Gastroesophageal sphincter (tissue), 3 donors: ENCODE results near the gene SF3A2.

ENCODE experiments used
- POLR2A ChIP-seq, 2 donors: fragments of 450-650 bp; IDR thresholded peaks; one replicate each; pipeline ENCODE4 v1.6.1; 2017; ENCODE audit warnings: antibody characterized with exemption in 2 of 2, mild to moderate bottlenecking in 2 of 2, moderate library complexity in 1 of 2
- TF ChIP-seq, protein P1 (sequence below), 4 experiments: fragments of 200-600 bp in 2 of 4; fragments of 450-650 bp in 2 of 4; sonication (generic) in 1 of 4; IDR thresholded peaks; one replicate each; pipeline ENCODE4 v1.5.1; 2017 to 2019; ENCODE audit warnings: antibody characterized with exemption in 4 of 4, mild to moderate bottlenecking in 2 of 4, moderate library complexity in 2 of 4

GRCh38 chr19:2274185-2274711 is 37.6 kb downstream of the SF3A2 start:
- no peak for TF ChIP-seq POLR2A (IDR thresholded peaks at IDR 0.05)
- TF ChIP-seq, protein P1, sequence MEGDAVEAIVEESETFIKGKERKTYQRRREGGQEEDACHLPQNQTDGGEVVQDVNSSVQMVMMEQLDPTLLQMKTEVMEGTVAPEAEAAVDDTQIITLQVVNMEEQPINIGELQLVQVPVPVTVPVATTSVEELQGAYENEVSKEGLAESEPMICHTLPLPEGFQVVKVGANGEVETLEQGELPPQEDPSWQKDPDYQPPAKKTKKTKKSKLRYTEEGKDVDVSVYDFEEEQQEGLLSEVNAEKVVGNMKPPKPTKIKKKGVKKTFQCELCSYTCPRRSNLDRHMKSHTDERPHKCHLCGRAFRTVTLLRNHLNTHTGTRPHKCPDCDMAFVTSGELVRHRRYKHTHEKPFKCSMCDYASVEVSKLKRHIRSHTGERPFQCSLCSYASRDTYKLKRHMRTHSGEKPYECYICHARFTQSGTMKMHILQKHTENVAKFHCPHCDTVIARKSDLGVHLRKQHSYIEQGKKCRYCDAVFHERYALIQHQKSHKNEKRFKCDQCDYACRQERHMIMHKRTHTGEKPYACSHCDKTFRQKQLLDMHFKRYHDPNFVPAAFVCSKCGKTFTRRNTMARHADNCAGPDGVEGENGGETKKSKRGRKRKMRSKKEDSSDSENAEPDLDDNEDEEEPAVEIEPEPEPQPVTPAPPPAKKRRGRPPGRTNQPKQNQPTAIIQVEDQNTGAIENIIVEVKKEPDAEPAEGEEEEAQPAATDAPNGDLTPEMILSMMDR (IDR thresholded peaks at IDR 0.05): no peak
